IPS-NIHi7 (cell line): ENCODE results near the gene PDE4A.
A peak's percentile ranks its signal among the peaks of the same experiment; 100 is the strongest.
"Not testable (repeated sequence)": the region's sequence is repeated elsewhere in the genome, so short reads cannot be mapped to it uniquely, and the experiment has no call there.

ENCODE experiments used
- DNase-seq: peaks from one replicate; pipeline ENCODE4 v3.0.0; 2012; ENCODE audit warnings: mixed read lengths; ENCODE audit errors: extremely low spot score

PDE4A gene

DNA sequence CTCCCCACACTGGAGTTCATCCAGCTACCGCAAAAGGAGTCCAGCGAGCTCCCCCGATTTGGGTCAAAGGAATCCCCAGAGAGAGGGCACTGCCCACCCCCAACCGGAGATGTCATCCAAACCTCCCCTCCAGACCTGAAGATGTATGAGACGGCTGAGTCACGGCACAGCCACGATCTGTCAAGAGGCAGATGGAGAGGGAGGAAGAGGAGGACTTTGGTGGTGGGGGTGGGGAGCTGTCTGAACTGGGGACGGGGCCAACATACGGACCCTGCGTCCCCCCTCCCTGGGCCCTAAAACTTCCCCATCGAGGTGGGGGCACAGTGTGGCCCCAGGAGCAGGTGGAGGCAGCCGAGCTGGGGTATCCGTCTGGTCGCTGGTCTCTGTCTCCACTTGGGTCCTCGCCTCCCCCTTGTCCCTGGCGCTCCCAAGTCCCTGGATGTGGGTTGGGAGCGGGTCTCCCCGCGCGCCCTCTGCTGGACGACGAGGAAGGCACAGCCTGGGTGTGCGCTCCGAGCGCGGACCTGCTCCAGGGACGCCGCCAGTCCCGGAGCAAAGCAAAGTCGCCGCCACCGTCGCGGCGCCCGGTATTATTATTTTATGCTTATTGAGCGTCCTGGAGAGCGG is 3.8 kb downstream of the PDE4A start:
- peak; percentile 93 for DNase-seq

DNA sequence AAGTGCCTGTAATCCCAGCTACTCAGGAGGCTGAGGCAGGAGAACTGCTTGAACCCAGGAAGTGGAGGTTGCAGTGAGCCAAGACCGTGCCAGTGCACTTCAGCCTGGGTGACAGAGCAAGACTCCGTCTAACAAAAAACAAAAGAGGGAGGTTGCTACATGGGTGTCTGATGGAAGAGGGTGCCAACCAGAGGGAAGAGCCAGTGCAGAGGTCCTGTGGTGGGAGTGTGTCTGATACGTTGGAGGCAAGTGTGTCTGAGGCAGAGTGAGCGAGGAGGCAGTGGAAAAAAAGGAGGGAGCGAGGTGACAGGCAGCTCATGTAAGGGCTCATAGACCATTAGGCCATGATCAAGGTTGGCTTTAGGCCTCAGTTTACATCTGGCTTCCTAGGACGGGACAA is 6.8 kb downstream of the PDE4A start:
- DNase-seq = no peak

DNA sequence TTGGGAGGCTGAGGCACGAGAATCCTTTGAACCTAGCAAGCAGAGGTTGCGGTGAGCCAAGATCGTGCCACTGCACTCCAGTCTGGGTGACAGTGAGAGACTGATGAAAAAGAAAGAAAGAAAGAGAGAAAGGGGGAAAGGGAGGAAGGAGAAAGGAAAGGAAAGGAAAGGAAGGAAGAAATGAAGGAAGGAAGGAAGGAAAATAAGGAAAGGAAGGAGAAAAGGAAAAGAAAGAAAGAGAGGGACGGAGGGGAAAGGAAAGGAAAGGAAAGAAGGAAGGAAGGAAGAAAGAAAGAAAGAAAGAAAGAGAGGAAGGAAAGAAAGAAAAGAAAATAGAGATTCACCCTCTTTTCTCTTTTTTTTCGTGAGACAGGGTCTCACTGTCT is 8.7 kb downstream of the PDE4A start:
- DNase-seq = no peak

DNA sequence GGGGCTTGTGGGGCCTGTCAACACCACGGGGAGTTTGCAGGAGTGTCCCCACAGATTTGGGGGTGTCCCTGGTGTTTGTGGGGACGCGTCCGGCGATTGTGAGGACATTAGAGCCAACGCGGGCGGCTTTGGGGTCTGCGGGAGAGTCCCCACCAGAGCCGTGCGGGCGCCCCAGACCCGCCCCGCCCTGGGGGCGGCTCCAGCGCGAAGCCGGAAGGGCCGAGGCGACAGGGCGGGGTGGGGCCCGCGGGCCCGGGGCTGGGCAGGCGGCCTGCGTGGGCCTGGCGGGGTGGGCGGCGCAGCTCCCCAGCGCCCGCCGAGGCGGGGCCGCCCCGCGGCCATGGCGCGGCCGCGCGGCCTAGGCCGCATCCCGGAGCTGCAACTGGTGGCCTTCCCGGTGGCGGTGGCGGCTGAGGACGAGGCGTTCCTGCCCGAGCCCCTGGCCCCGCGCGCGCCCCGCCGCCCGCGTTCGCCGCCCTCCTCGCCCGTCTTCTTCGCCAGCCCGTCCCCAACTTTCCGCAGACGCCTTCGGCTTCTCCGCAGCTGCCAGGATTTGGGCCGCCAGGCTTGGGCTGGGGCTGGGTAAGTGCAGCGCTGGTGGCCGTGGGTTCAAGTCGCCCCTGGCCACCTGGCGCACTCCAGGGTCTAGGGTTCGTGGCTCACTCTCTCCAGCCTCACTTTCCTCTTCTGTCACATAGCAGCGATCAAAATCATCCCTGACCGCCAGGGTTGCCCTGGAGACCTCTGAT is 10.3 kb downstream of the PDE4A start:
- DNase-seq = no peak

DNA sequence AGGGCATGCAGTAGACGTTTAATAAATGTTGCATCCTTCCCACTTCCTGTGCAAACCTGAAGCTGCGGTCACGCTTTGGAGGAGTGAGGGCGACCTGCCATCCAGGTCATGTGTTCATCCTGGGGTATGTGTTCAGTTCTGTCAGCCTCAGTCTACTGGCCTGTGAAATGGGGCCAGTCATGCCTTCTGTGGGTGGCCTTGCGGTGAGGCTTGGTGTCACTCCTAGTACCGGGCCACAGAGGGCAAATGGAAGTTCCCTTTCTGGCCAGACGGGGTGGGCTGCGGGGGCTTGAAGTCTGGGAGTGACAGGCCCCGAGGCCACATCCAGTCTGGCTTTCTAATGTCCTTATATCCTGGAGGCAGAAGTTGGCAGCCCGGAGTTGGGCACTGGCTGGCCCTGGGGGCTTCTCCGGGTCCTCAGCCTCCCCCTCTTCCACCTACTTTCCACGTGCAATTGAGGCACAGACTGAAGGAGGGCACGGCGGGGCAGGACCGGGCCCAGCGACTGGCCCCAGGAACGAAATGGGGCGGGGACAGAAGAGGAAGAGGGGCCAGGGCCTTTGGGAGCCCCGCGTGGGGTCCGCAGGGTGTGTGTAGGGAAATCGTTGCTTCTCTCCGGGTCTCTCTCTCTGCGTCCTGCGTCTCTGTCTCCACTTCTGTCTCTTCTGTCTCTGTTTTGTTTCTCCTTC is 11.1 kb downstream of the PDE4A start:
- DNase-seq = no peak

DNA sequence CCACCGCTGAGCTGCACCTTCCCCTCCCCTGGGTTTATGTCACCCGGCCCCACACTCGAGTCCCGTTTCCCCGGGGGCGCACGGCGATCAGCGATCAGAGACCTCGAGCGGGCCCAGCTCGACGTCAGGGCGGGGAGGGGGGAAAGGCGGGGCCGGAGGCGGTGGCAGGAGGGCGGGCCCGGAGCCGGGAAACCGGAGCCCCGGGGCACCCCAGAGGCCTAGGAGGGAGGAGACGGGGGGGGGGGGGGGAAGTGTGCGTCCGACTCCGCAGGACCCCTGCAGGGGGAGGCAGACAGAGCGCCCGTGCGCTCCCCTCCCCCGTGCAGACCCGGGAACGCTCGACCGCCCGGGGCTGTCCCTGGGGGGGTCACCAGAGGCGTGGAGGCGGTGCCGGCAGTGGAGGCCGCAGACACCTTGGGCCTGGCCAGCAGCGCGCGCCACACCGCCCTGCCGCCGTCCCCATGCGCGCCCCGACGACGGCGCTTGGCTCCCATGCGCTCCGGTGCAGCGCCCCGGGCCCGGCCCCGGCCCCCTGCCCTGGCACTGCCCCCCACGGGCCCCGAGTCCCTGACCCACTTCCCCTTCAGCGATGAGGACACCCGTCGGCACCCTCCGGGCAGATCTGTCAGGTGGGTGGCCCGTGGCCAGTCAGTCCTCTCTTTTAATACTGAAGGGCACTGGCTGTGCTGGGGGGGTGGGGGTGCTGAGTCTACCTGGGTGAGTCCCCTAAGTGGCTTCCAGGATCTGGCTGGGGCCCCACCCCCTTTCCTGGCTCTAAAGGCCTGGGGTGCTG is 11.8 kb downstream of the PDE4A start:
- peak; percentile 67 for DNase-seq

DNA sequence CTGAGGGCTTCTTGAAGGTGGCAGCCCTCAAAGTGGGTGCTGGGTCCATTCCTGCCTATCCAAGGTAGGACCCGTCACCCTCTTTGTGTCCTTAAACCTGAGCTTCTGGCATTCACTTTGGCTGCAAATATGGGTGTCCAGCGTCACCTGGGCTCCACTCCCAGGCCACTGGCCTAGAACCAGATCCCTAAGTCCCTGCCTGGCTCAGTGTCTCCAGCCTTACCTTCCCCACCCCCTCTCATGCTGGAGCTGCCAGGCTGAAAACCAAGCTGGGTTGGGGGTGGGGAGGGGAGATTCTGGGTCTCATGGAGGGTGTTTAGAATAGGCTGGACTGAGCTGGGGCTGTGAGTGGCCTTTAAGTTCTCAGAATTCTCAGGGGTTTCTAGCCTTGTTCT is 12.4 kb downstream of the PDE4A start:
- DNase-seq = peak; percentile 10

DNA sequence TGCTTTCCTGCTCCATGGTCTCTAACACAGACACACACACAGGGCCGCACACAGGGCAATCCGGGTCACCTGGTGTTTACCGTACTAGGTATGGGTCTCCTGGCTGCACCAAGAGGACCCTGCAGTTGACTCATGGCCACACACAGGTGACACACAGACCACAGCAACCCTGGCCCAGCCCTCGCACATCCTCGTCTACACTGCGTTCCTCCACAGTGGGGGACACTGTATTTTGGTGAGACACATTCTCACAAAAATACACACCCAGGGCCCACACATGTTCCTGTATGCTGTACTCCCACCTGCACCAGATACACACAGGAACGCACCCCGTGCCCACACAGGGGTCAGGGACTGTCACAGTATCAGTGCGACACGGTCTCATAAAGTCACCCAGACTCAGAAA is 12.8 kb downstream of the PDE4A start:
- no peak for DNase-seq

DNA sequence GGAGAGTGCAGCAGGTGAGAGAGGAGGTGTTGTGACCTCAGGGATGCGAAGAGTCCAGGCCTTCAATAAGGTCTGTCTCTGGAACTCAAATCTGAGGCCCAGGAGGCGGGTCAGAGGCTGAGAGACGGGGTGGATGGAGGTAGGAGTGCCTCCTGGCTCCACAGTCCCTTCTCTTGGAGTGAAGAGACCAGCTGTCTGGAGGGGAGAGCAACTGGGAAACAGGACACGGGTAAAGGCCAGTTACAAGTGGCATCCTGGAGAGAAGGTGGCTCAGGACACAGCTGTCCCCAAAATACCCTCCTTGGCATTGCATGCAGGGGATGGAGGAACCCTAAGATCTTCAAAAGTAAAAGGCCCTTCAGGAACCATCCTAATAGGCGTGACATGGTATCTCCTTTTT is 19.2 kb downstream of the PDE4A start:
- no peak for DNase-seq

DNA sequence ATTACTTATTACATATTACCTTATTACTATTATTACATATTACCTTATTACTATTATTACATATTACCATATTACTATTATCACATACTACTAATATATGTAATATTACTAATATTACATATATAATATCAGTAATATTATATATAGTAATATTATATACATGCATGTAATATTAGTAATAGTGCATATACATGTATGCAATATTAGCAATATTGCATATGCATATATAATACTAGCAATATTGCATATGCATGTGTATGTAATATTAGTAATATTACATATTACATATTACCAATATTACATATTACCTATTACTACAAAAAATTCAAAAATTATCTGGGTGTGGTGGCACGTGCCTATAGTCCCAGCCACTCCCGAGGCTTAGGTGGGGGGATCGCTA is 22.4 kb downstream of the PDE4A start:
- DNase-seq = no peak

DNA sequence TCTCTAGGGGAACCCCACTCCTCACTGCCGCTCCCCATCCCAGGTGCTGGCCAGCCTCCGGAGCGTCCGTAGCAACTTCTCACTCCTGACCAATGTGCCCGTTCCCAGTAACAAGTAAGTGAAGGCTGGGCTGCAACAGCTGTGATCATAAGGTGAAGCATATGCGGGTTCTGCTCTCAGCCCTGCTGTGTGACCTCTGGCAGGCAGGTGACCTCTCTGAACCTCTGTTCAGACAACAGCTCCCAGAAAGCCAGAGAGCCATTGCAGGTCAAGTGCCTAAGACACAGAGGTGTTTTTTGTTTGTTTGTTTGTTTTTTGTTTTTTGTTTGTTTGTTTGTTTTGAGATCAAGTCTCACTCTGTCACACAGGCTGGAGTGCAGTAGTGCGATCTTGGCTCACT is 28.7 kb downstream of the PDE4A start:
- DNase-seq = no peak

DNA sequence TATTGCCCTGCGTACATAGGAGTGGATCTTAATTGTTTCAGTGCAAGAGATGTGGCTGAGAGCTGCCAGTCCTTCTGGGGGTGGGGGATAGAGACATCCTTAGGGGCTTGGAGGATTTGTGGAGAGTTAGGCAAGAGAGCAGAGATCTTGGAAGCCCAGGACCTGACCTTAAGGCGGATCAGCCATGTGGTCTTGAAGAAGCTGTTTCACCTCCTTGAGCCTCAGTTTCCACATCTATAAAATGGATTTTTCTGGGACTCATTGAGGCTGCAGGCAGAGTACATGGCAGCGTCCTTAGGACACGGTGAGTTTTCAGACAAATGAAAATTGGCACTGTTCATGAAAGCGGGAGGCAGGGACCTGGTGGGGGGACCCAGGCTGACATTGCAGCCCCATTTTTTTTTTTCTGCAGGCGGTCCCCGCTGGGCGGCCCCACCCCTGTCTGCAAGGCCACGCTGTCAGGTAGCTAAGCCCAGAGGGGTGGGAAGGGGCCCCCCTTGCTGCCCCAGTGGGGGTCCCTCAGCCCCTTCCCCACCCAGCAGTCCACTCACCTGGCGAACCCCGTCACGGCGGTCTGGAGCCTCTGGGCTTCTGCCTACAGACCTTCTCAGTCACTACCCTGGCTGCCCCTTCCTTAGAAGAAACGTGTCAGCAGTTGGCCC is 30.0 kb downstream of the PDE4A start:
- DNase-seq = no peak

DNA sequence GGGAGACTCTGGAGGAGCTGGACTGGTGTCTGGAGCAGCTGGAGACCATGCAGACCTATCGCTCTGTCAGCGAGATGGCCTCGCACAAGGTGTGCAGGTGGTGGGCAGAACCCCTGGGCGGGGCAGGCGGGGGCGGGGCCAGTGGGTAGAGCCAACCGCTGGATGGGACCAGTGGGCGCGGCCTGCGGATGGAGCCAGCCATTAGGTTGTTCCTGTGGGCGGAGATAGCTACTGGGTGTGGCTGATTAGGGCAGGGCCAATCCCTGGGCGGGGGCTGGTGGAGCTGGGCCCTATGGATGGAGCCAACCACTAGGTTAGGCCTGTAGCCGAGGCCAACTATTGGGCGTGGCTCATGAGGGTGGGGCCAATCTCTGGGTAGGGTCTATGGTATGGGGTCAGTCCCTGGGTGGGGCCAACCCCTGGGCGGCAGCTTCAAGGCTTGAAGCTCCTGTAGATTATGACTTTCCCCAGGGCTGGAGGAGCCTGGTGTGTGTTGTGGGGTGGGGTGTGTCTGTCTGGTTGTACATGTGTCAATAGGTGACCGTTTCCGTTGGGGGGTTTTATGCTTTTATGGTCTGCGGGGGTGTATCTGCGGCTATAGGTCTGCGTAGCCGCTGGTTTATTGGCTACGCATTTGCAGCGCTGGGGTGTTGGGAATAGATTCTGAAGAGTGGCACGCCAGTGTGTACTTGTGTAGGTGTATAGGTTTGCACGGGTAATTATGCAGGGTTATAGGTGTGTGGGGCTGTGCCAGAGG is 30.7 kb downstream of the PDE4A start:
- DNase-seq = peak; percentile 87

DNA sequence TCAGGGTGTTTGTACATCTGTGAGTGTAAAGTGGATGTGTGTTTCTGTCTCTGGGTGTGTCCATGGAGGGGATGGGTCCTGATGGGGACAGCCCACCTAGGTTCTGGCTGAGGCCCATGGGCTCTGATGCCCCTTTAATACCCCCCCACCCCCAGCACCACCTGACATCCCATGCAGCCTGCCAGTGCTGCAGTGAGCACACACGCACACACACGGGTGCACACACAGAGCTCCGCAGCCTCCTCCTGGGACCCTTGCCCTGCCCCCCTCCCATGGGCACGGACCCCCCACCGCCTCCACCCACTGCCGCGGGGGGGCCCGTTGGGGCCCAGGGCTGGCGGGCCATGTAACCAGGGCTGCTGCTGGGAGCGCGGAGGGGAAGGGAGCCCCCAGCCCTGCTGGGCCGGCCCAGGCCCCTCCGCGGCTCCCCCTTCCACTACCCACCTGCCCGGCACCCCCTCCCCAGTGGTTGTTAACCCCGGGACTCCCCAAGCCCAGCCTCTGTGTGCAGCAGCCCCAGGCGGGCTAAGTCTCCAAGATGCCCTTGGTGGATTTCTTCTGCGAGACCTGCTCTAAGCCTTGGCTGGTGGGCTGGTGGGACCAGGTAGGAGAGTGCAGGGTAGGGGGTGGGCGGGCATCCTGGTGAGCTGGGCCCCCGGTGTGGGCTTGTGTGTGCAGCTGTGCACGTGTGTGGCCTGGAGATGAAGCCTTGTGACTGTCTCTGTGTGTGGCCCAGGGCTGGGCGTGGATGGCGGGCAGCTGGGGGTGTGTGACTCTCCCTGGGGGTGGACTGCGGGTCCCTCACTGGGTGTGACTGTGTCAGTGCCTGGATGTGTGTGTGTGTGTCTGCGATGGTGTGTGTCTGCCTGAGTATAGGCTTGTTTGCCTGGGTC is 32.6 kb downstream of the PDE4A start:
- DNase-seq = no peak

DNA sequence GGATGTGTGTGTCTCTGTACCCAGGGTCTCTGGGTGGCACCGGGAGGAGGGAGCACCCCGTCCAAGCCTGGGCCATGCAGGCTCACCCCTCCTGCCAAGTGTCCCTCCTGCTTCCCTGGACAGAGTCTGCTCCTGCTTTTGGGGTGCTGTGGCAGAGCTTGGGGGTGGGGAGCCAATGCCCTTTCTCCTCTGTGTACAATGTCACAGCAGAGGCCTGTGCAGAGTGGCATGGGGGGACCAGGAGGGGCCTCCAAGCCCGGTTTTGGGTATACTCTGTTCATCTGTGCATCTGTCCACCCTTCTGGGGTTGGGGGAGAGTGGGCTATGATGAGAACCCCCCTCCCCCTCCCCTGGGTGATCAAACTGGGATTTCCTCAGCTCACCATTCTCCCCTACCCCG is 33.5 kb downstream of the PDE4A start:
- DNase-seq = no peak

DNA sequence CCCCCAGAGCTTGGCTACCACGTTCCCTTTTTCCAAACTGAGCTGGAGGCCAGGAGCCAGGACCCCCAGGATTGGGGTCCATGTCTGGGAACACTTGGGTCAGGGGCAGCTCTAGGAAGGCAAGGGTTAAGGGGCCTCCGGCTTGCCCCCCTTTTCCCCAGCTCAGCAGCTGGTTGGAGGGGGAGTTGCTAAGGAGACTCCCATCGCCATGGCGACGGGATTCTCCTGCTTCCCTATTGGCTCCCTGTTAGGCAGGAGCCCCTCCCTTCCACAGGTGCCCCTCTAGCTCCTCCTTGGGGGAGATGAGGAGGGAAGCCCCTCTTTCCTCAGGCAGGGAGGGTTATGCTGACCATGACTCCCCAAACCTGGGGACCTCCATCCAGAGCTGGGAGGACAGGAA is 33.9 kb downstream of the PDE4A start:
- DNase-seq = peak; percentile 87

DNA sequence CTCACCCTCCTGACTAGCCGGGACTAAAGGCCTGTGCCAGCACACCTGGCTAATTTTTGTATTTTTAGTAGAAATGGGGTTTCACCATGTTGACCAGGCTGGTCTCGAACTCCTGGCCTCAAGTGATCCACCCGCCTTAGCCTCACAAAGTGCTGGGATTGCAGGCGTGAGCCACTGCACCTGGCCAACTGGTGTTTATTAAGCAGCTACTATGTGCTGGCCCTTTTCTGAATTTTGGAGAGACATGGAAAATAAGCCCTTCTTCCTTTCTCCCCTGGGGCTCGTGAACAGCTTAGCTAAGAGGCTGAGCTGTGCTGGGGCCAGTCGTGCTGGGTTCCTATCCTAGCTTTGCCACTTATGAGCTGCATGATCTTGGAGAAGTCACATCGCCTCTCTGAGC is 38.4 kb downstream of the PDE4A start:
- not testable (repeated sequence) for DNase-seq

DNA sequence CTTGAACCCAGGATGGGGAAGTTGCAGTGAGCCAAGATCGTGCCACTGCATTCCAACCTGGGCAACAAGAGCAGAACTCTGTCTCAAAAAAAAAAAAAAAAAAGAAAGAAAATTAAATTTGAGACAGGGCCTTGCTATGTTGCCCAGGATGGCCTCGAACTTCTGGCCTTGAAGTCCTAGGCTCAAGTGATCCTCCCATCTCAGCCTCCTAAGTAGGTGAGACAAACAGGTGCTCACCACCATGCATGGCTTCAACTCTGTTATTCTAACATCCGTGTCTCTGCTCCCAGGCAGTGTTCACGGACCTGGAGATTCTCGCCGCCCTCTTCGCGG is 40.3 kb downstream of the PDE4A start:
- no peak for DNase-seq

DNA sequence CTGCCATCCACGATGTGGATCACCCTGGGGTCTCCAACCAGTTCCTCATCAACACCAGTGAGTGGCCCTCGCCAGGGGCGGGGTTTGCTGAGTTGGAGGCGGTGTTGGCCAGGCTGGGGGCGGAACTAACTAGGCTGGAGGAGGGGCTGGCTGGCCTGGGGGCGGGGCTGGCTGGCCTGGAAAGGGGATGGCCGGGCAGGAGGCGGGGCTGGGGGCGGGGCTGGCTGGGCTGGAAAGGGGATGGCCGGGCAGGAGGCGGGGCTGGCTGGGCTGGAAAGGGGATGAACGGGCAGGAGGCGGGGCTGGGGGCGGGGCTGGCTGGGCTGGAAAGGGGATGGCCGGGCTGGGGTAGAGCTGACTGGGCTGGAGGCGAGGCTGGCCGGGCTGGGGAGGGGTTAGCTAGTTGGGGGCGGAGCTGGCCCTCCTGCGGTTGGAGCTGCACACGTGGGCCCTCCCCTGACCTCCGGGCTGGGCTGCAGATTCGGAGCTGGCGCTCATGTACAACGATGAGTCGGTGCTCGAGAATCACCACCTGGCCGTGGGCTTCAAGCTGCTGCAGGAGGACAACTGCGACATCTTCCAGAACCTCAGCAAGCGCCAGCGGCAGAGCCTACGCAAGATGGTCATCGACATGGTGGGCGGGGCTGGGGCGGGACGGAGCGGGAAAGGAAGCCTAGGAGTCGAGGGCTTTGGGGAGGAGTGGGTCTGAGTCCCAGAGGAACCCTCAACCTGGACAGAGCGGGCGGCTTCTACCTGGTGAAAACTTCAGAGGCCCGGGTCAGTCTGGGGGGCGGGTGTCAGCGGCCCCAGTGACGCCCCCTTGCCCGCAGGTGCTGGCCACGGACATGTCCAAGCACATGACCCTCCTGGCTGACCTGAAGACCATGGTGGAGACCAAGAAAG is 41.0 kb downstream of the PDE4A start:
- DNase-seq = peak; percentile 99
